ENCODE data around the gene LYRM4.

The LYRM4 gene

GRCh38 chr6:5260661-5261544, at the start of gene LYRM4, which contains the start of gene FARS2:
Gene LYRM4, minus strand, starts transcription at chr6:5260950. Its CDS starts 217 bp downstream, at chr6:5260733.
Gene FARS2, plus strand, starts transcription at chr6:5261513.
- DNase-seq: peak; percentile 99

DNA sequence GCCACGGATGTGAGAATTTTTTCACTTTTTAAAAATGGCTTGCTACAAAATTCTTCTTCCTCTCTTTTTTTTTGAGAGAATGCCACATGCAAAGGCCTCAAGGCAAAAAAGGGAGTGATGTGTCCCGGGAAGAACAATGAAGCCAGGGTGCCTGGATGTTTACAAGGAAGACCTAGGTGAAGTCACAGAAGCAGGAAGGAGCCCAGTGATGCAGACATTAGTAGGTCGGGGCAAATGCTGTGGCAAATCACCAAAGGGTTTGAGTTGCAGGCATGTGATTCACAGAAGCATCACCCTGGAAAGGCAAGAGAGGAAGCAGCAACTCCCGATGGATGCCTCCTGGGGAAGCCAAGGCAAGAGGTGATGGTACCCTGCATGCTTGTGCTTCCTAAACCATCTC, 47.3 kb upstream of the LYRM4 start:
- DNase-seq: no peak

DNA sequence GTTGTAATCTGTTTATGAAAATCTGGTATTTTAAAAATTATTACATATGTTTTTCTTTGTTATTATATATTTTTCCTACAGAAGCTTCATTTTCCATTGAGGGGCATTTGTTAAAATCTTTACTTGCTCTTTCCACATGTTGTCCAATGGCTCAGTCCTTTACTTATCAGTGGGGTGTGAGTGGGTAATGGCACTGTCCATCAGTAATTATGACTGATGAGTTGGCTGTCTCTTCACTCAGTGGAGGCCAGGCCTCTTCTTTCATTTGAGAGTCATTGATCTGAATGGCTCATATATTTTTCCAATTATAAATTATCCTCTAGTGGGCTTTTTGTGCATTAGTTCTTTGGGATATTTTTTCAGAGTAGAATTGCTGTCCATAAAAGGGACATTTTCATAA, 46.3 kb upstream of the LYRM4 start:
- no peak for DNase-seq

GRCh38 chr6:5305968-5306626, 45.3 kb upstream of the LYRM4 start:
- DNase-seq: no peak

DNA sequence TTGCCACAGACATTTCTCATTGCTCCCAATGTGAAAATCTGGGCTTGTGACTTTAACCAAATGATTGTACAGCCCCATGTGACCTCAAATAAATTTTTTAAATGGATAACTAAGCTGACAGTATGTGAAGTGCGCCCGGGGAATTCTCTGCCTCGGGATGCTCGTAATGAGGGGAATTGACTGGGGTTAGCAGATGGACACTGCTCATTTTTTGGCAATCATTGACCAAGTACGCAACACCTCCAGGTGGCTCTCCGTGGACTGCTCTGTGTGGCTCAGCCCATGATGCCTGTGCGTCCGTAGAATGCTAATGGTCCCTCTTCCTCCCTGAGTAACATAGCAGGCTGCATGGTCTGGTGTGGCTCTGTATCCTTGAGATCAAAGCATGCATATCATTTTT, 42.9 kb upstream of the LYRM4 start:
- DNase-seq: no peak

DNA sequence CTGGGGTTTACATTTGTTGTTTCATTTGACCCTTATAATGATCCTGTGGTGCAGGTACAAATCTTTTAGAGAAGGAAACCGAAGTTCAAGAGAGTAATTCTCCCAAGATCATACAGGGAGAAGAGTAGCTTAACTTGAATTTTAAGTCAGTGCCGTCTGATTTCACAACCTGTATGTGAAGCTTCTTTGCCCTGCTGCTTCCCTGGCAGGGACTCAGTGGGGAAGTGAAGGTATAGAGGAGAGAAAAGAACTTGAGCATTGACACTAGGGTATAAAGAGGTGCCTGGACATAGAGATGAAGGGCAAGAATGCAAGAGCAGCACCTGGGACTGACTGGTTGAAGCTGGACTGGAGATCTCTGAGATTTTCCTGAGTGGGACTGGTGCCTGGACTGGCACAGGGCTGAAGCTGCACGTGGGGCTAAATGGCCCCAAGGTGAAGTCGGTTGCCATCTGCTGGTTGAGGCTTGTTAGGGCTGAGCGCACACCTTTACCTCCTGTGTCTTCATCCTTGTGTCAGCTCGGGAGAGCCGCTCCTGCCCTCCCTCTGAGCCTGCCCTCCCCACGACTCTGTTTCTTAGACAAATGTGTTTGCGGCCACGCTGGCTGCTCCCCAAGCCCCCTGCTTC, 42.4 kb upstream of the LYRM4 start:
- DNase-seq: peak; percentile 69

DNA sequence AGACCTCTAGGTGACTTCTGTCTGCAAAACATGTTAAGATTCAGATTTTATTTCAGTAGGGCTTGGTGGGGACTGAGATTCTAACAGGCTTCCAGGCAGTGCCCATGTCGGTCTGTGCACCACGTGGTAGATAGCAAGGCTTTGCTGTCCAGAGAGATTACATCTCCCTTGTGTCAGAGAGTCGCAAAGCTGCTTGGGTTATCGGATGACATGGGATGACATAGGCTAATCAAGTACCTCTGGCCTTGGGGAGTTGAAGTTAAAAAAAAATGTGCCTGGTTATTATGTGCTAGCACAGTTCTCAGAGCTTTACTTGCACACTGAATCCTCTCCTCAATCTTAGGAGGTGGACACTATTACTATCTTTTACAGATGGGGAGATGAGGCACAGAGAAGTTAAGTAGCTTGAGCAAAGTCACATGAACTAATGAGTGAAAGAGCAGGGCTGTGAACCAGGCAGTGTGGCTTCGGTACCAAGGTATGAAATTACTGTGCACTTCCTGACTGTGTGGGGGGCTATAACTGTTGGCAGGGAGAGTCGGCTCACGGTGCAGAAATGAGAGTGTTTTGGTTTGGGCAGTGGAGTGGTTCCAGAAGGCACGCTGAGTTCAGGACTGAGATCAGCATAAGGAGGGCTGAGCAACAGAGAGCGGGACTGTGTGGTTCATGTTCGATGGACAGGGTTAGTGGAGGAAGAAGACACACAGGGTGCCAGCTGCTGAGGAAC, 41.6 kb upstream of the LYRM4 start:
- peak; percentile 61 for DNase-seq

DNA sequence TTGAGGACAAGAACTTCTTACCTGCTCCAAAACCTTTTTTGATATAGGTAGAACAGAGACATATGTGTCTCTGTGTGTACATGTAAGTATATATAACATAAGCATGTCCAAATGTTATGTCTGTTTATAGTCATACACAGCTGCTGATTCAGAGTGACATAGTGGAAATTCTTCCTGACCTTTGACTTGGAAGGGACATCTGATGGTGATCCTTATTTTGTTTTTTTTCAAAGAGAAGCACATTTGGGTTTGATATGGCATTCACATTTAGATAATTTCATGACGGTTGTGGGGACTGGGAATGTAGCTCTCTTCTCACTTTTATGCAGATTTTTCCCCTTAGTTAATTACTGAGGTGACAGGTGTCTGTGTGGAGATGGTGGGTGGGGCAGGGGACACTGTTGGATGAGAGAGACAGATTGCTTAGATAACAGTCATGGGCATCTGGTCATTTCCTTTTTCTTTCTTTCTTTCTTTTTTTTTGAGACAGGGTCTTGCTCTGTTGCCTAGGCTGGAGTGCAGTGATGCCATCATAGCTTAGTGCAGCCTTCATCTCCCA, 39.5 kb upstream of the LYRM4 start:
- DNase-seq: no peak

- no peak for DNase-seq
These were observed 34.9 kb upstream of the LYRM4 start for GRCh38 chr6:5295623-5296022.

DNA sequence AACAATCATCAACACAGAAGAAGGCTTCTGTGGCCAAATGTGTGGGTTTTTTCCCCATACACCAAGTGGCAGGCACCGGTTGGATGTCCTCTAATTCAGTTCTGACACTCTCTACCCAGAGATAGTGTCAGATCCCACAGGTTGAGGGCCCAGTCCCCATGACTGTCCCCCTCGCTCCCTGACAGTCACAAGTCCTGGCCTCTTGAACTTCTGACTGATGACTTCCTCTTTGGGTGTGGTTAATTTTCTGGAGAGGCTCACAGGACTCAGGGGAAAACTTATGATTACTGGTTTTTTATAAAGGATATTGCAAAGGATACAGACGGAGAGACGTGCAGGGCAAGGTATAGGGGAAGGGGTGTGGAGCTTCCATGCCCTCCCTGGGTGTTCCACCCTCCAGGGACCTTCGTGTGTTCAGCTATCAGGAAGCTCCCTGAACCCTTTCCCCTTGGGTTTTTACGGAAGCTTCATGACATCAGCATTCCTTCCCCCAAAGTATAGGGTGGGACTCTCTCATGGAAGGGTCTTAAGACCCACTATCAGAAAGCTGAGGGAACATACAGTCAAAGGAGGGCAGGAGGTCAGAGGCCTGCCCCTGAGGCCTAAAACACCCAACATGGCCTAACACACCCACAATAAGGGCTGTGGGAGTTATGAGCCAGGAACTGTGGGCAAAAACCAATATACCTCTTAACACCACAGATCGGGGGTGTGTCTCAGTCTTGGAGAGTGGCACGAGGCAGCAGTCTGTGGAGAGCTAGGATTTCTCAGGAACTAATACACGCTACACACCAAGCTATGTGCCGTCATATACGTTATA, 33.9 kb upstream of the LYRM4 start:
- no peak for DNase-seq

DNA sequence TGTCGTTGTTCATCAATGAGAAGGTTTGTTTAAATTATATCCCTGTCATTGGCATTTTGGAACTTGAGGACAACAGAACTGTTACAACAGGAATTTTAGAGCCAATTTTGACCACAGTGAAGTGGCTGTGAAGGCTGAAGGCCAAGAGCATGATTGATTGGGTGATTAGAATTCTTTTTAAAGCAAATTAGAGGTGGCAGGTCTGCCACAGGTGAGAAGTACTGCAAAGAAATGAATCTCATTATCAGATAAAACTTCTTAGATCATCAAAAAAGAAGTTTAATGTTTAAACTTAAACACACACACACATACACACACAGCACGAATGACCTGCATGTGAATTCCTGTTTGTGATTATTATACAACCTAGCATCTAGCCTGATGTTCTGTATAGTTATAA, 32.9 kb upstream of the LYRM4 start:
- DNase-seq: no peak

DNA sequence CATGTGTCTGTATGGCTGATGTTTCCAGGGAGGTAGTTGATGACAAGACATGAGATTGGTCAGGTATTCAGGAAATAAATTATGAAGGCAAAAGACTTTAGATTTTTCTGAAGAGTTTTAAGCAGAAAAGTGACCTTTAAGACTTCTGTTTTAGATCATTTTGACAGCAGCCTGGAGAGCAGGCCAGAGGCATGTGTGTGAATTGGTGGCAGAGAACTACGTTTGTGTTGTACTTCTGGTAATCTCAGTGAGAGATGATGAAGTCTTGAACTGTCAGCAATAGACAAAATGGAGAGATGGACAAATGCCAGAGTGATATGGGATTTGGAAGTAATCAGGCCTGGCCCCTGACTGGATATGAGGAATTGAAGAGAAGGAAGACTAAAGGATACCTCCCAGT, 31.4 kb upstream of the LYRM4 start:
- no peak for DNase-seq

DNA sequence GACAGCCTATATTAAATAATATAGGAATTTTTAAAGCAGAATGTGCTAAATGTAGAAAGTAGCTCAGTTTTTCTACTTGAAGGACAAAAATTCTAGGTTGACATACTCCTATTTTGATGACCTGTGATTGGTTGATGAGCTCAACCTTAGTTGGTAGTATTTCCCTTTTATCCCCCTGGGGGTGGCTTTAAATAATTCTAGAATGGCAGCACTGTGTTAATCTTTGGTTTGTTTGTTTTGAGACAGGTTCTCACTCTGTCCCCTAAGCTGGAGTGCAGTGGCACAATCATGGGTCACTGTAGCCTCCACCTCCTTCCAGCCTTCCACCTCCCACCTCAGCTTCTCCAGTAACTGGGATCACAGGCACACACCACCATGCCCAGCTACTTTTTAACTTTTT, 29.8 kb upstream of the LYRM4 start:
- DNase-seq: no peak

DNA sequence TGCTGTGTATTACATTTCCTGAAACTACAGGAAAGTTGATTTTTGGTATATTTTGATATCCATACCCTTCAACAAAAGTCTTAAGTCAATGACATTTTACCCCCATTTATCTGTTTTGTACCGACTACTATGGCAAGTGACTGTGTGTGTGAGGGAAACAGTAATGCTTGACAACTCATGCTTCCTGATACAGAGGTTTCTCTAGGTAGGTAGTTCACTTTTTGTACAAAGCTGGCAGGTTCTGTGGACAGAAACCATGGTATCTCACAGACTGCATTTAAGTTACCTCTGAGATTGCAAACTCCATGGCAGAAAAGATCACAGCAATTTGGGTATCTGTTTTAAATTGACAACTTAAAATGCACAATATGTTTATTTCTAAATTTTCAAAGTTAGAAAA, 29.3 kb upstream of the LYRM4 start:
- no peak for DNase-seq

GRCh38 chr6:5287966-5288297, 27.2 kb upstream of the LYRM4 start:
- DNase-seq: no peak

GRCh38 chr6:5287205-5287965, 26.6 kb upstream of the LYRM4 start:
- DNase-seq: no peak

GRCh38 chr6:5286780-5287179, 26.0 kb upstream of the LYRM4 start:
- DNase-seq: no peak

DNA sequence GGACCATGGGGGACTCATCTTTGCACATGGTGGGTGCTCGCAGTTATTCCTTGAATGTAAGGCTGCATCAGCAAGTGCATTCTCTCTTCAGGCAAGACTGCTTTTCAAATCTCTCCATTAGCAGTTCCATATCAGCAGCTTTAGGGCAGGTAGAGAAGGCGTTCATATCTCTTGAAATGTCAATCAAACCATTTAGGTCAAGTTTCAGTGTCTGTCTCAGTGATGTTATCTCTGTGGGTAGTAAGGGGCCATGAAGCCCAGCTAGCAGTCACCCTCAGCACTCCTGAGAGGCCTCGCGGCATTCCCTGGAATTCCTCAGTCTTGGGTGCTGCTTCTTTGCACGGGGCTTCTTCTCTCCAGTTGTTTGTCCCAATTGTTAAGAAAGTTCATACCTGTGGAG, 24.8 kb upstream of the LYRM4 start:
- DNase-seq: no peak

DNA sequence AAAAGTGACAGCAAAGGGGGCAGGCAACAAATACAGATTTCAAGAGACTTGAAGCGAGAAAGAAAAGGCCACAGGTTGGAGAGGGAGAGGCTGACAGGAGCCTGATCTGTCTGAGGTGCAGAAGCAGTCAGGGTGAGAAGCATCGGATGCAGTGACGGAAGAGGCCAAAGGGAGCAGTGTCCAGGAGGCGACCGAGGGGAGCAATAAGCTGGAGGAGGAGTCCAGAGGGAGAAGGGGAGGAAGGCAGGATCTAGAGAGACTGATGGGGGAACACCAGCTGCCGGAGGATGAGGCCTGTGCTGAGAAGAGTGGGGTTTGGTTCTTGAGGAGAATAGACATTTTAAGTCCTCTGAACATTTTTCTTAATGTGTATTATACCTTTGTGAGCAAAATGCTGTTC, 24.3 kb upstream of the LYRM4 start:
- DNase-seq: no peak

DNA sequence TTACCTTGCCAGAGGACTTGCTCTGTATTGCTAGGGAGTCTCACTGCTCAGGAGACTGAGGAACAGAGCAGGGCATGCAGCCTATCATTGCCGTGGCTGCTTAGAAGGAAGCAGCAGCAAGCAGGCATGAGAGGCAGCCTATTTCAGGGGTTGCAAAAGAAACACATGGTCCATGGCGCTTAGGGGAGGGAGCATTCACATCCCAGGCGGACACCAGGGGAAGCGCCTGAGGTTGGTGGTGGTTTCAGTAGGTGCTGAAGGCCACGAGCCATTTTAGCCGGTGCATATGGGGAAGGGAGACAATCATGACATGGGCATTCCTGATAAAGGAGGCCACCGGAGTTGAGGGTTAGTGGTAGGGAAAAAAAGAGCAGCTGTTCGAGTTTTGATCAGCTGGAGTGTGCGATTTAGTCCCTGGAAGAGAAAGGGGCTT, 21.5 kb upstream of the LYRM4 start:
- DNase-seq: no peak

GRCh38 chr6:5280920-5281319, 20.2 kb upstream of the LYRM4 start:
- no peak for DNase-seq
